ENCODE measurements around the gene CYB561.

CYB561 gene

DNA sequence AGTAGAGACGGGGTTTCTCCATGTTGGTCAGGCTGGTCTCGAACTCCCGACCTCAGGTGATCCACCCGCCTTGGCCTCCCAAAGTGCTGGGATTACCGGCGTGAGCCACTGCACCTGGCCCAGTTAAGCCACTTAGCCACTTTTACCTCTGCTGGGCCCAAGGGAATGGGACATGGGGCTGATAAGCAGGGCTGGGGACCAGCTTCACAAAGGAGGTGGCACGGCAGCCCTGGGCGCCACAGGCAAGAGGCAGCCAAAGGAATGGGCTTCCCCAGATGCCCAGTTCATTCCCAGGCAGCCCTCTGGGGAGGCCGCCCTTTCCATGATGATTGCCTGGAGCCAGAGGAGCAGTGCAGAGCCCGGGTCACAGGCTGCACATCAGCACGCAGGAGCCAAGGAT is 5.0 kb upstream of the CYB561 start:
- DNase-seq (ENCODE audit: low spot score), result no peak

DNA sequence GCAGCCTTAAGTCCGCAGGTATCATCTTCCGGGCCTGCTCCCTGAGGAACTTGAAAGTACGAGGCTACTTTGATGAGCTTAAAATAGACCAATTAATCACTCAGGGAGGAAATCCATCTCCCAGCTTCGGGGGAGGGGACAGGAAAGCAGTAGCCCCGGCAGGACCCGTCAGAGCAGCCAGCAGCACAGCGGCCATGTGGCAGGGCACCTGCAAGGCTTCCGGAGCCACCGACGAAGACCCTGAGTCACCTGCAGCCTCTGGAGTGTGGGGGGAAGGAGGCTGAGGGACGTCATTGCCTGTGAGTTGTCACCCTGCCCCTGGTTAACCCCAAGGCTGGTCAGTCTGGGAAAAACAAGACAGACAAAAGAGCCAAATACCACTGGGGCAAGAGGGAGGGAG is 4.4 kb upstream of the CYB561 start:
- no peak for DNase-seq (ENCODE audit: low spot score)

GRCh38 chr17:63448655-63449054 is 2.5 kb upstream of the CYB561 start:
- DNase-seq (ENCODE audit: low spot score), result no peak

DNA sequence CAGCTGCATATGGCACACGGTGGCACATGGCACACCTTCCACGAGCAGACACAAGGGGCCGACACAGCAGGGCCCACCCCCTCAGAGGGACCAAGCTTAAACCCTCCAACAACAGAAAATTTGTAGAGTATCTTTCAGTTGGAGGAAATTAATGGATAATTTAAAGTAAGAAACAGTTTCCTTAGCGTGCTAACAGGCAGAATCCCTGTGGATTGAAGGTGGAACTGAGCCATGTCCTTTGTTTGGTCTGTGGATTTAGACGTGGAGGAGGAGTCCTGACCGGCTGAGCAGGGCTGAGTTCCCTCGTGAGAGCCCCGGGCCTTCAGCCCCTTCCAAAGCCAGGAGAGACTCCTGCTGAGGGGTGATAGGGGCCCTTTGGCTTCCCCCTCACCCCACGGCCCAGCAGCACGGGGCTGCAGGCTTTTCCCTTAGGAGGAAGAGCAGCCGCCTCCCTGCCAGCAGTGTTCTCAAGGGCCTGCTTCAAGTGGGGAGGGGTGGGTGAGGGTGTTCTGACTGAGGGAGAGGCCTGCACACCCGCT is 1.4 kb upstream of the CYB561 start:
- no peak for DNase-seq (ENCODE audit: low spot score)

- DNase-seq (ENCODE audit: low spot score), result no peak
Measured at GRCh38 chr17:63446753-63447470, 806 bp upstream of the CYB561 start.

- DNase-seq (ENCODE audit: low spot score), result no peak
Measured at GRCh38 chr17:63445571-63445953, 544 bp downstream of the CYB561 start.

GRCh38 chr17:63445065-63445464 is 1.0 kb downstream of the CYB561 start:
- DNase-seq (ENCODE audit: low spot score), result no peak

DNA sequence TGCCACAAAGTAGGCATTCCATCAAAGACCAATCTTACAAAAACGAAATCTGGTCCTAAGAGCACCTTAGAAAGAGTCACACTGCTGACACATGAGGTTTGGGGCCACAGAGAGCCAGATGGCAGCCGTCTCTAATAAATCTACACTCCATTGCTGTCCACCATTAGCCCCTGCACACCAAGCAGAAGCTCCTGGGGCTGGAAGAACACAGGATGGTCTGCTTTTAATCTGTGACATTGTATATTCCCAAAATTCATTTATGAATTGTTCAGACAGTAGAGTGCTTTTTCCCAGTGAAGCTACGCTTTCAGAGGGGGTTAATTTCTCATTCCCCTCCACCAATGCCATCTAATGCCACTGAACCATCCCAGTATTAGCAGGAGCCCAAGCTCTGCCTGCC is 1.6 kb downstream of the CYB561 start:
- no peak for DNase-seq (ENCODE audit: low spot score)

- DNase-seq (ENCODE audit: low spot score), result no peak
Measured at GRCh38 chr17:63443053-63443452, 3.1 kb downstream of the CYB561 start.

GRCh38 chr17:63442549-63443035 is 3.5 kb downstream of the CYB561 start:
- DNase-seq (ENCODE audit: low spot score), result no peak

DNA sequence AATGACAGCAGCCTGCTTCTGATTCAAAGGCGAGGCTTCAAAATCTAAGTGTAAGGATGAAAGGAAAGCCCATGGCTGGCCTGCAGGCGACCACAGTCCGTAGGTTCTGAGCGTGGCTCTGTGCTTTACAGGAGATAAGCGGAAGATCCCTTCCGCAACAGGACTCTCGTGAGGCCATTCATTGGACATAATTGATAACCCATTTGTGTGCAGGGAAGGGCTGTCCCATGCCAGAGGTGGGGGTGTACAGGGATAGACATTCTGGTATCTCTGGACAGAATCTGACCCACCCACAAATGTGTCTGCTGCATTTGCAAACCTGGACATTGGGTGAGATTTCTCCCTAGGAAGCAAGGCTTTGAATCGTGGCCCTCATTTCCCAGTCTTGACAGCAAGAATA is 4.0 kb downstream of the CYB561 start:
- DNase-seq (ENCODE audit: low spot score), result no peak

GRCh38 chr17:63441654-63442053 is 4.5 kb downstream of the CYB561 start:
- no peak for DNase-seq (ENCODE audit: low spot score)

GRCh38 chr17:63440770-63441335 is 5.3 kb downstream of the CYB561 start:
- no peak for DNase-seq (ENCODE audit: low spot score)

- DNase-seq (ENCODE audit: low spot score), result no peak
Measured at GRCh38 chr17:63440127-63440769, 5.9 kb downstream of the CYB561 start.

- no peak for DNase-seq (ENCODE audit: low spot score)
Measured at GRCh38 chr17:63439687-63440086, 6.4 kb downstream of the CYB561 start.

DNA sequence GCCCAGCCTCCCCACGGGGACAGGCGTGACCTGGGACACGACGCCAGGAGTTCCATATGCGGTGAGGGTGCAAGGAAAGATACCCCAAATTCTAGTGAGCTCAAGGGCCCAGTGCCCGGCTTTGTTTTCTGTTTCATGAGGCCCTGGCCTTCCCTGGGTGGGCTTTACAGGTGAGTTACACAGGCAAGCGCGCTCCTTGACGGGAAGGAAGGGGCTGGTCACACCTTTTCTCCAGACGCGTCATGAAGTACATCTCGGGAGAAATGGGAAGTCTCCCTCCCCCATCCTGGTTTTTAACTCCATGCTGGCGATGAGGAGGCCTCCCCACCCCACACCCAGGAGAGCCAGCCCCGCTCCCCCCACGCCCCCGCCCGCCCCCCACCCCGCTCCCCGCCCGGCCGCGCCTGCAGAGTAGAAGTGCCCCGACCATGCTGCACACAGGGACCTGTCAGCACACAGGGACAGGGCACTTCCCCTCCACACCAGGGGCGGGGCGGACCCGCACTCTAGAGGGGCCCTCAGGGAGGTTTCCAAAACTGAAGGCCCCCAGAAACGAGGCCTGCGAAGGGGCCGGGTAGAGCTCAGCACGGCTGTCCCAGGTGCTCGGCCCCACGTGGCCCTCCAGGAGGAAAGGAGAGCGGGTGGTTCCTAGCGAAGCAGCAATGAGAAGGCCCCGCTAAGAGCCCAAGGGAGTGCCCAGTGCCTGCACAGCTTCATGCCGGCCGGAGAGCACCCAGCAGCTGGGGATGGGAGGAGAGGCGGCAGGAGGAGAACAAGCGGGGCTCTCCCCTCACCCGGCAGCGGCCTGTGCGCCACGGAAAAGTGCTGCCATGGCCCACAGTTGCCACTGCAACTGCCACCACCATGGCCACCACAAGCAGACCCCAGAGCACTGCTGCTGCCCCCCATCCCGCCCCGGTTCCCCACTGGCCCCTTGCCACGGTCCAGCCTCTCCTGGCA is 7.7 kb downstream of the CYB561 start:
- no peak for DNase-seq (ENCODE audit: low spot score)

GRCh38 chr17:63437287-63438091 is 8.6 kb downstream of the CYB561 start:
- DNase-seq (ENCODE audit: low spot score), result no peak

DNA sequence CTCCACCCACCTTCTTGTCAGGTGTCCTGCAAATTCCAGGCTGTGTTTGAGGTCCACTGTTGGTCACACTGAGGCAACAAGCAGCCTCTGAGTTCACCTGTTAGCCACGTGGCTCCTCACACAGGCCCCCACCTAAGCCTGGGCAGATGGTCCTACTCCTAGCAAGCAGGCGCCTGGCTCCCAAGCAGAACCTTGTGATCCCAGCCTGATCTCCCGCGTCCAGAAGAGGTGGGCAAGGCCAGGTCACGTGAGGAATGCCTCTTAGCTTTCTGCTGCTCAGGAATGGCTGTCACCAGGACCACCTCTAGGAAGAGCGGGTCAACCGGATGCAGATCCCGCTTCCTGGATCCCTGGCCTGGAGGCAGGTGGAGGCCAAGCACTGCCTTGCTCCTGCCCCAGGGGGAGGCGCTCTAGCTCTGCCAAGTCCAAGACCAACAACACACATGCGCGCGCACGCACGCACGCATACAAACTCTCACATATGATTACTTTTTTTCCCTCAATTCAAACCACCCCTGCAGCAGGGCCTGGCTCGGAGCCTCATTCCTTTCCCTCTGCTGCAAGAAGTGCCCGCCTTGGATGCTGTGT is 9.5 kb downstream of the CYB561 start:
- DNase-seq (ENCODE audit: low spot score), result no peak

DNA sequence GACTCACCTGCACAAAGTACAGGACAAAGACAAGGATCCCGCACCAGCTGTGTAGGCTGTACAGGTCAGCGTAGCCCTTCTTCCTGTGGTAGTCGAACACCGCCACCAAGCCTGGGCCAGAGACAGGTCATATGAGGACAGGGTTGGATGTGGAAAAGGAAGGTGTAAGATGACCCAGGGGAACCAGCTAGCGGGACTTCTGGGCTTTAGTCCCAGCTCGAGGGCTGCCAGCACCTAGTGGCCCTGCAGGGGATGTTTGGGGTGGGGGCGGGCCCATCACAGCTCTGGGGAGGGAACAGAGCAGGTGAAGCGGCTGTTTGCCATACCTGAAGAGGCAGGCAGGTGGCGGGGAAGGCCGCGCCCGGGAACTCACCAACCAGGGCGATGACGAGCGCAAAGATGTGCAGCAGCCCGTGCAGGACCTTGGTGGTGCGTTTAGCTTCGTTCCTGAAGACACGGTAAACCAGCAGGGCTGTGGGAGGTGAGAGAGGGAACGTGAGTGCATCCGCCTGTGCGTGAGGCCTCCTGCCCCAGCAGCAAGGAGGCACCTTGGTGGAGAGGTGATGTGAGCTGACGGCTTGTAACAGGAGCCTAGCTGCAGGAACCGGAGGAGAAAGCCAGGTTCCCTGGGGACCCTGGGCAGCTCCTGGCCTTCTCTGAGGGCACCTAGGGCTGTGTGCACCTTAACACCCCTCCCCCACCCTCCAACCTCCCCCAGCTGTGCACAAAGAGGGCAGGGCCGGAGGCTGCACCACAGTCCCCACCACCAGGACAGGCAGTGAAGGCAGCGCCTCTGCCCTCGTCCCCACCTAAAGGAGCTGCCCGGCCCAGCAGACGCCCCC is 10.2 kb downstream of the CYB561 start:
- no peak for DNase-seq (ENCODE audit: low spot score)

All from Ammon's horn (tissue), 1 donor.